ENCODE results near the gene BCAS1.
"Not testable (repeated sequence)": the region's sequence is repeated elsewhere in the genome, so short reads cannot be mapped to it uniquely, and the experiment has no call there.

The BCAS1 gene

DNA sequence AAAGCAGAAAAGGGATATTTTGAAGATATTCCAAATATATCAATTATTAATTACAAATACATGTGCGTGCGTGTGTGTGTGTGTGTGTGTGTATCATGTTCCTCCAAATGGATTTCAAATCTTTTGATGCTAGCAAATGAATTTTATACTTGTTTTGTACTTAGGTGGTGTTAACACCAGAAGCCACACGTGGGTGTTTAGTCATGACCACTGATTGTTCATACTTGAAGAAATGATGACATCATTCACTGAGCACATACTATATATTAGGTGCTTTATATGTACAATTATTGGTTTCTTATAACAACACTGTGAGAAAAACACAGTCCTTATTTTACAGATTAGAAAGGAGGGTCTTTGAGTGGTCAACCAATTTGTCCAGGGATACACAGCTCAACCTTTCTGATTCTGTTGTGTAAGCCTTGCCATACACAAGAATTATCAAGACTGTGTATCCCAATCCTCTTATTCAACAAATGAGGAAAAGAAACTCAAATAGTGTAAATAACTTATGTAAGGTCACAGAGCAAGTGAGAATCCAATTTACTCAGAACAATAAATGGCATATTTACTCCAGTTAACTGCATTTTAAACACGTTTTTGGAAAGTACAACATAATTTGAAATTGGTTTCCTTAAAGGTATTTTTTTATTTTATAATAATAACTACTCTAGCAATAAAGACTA, 88.5 kb downstream of the BCAS1 start:
- DNase-seq = no peak

DNA sequence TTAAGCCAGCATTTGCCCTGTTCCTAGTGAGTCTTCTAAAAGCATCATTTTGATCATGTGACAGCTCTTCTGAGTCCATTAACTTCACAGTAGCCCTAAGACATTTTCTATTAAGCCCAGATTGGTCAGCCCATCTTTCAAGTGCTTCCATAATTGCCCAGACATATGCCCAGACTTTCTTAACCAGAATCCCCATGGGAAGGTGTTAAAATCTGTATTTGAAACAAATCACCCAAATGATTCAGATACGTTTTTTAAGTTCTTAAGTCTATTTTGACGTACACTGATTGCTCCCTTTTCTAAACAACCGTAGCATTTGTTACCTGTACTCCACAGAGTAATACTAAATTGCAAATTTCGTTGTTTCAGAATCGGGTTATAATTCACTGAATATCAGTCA, 89.3 kb downstream of the BCAS1 start:
- DNase-seq = no peak

DNA sequence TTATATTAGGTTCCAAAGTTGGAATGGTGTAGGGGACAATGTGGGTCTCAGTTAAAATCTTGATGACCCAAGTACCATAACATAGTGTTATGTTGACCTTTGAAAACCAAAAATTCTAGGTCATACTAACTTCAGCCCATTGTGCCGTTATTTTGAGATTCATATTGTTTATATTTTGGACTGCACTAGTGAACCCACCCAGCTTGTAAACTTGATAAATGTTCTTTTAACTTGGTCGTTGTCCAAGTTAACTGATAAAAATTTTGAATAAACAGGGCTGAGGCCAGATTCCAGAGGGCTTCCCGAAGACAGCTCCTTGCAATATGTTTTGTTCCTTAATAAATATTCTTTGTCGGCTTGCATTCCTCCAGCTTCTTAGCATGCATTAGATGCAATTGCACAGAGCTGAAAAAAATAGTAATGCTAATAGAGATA, 90.3 kb downstream of the BCAS1 start:
- DNase-seq = no peak

DNA sequence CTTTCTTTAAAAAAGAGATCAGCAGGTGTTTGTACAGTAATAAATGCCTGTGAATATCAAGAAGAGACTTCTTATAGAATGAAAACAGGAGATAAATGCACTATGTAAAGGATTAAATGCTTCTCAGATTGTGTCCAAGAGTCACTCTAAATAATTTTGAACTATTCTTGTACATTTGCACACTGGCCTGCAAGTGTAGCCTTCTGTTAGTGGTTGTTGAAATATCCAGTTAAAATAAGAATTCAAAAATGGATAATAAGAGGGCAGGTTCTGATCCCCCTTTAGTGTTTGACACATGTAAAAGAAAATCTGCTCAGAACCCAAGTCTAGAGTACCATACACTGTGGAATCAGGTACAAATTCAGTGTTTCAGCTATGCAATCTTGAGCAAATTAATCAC, 91.9 kb downstream of the BCAS1 start:
- DNase-seq = no peak

DNA sequence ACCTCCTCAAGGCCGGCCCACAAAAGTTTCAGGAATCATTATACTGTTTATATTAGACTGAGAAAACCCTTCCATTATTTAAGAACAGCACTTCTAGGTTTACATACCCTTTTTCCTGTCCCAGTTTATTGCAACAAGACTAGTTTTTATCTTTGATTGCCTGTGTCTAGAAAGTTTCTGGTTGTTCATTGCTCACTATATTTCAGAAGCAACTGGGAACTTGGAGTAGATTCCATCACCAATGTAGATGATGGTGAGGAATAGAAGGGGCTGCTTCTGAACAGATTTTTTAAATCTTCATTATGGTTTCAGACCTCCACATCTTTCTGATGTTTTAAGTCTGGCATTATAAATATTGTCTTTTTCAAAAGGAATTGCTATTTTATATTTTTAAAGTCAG, 93.0 kb downstream of the BCAS1 start:
- DNase-seq = no peak

DNA sequence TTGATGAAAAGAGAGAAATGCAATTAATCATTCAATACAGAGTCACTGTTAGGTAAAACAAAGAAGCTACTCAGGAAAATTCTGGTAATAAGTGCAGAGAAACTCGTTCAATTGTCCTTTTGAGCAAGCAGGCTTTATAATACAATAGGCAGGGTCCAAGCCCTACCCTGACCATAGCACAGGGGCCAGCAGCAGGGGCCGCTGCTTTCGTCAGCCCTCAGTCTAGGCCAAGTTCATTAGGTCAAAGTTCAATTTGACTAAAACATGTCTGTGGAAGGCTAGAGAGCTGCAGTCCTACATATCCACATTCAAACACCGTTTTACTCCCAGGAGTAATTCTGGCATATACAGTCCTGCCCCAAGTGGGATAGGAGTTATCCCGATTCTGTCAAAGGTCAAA, 94.6 kb downstream of the BCAS1 start:
- no peak for DNase-seq

DNA sequence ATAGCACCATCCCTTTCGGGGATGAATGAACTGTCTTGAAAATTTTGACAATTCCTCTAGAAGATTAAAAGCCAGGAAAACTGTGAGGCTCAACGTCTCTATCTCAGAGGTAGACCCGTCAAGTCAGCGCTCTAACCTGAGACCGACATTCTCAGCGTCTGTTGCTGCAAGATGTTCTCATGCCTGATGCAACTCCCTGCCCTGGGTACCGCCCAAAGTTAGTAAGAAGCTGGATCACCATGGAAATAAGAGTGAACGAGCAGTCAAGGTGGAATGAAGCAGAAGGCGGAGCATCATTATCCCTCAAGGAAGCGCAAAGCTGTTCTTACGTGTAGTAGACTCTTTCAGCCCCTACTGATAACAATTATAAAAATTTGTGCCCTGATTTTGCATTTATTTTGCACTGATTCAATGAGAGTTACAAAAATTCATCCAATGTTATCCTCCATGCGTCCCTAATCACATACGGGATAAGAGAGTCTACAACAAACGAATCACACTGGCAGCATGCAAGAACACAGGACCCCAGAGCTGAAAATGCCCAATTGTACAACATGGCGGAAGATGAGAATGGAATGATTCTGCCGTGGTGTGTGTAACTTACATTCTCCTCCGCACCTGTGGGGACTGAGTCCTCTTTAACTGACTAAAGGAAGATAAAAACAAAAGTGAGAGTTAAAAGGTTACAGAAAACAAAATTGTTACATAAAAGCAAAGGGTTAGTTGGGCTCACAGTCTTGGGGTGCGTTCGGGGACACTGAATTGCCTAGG, 95.4 kb downstream of the BCAS1 start:
- no peak for DNase-seq

DNA sequence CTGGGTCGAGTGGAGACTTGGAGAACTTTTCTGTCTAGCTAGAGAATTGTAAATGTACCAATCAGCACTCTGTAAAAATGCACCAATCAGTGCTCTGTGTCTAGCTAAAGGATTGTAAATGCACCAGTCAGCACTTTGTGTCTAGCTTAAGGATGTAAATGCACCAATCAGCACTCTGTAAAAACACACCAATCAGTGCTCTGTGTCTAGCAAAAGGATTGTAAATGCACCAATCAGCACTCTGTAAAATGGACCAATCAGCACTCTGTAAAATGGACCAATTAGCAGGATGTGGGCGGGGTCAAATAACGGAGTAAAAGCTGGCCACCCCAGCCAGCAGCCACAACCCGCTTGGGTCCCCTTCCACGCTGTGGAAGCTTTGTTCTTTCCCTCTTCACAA, 96.5 kb downstream of the BCAS1 start:
- DNase-seq = not testable (repeated sequence)

DNA sequence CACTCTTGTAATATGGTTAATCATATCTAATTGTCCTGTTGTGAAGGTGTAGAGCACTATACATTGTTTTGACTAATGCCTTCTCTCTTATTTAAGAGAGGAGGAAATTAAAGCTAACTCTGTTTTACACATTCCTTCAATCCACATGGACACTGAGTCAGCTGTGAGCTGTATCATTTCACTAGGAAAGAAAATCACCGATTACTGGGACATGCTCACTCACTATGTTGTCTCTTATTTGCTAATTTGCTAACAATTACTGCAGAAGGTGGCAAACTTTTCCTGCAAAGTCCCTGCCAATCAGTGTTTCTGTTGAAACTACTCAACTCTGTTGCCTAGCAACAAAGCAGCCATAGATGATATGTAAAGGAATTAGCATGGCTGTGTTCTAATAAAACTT, 98.2 kb downstream of the BCAS1 start:
- DNase-seq = no peak

DNA sequence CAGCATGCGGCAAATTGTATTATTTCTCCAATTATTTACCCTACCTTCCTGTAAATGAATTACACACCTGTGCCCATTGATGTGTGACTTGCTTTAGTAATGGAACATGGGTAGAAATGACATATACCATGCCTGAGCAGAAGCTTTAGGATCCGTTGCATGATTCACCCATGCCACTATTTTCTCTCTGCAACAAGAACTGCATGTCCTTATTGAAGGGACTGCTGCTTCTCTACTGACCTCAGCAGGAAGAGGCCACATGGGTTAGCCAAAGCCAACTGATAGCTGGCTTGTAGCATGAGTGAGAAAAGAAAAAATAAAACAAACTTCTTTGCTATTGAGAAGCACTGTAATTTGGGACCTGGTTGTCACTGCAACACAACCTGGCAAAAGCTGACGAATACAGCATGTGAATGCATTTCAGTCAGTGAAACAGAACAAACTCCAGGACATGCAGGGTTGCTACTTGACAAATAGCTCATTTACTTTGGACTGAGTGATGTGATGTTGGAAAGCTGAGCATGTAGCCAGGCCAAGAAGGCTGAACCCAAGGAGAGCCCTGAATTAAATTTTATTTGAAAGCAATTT, 99.2 kb downstream of the BCAS1 start:
- no peak for DNase-seq

DNA sequence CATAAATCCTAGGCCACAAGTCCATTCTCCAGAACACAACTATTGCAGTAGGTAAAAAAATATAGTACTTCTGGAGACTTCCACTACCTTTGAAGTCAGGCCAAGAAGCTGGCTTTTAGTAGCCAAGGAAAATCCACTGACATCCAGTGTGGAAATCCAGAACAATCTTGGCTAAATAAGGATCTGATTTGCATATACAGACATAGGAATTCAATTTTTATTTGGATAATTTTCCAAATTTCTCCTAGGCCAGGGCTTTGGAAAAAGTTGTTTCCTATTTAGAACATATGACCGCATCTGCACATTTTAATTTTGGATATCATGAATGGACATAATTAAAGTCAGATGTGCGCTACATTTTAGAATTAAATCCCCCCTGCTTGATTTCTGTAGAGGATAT, 100.2 kb downstream of the BCAS1 start:
- DNase-seq = no peak

DNA sequence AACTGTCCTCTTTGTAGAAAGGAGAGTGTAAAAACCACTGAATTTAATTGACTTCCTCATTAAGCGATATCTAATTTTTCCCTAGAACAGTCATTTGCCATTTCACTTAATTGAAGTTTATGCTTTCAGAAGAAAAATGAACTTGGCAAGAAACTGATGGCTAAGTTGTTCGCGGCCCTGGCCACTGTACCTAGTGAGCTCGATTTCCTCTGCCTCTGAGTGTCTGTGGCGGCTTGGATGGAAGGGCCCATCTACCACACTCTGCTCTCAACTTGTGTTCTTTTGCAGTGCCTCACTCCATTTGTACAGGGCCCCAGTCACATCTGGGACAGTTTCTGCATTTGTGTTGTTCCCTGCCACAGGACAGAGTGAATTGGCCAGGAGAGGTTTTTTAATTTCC, 102.9 kb downstream of the BCAS1 start:
- no peak for DNase-seq

DNA sequence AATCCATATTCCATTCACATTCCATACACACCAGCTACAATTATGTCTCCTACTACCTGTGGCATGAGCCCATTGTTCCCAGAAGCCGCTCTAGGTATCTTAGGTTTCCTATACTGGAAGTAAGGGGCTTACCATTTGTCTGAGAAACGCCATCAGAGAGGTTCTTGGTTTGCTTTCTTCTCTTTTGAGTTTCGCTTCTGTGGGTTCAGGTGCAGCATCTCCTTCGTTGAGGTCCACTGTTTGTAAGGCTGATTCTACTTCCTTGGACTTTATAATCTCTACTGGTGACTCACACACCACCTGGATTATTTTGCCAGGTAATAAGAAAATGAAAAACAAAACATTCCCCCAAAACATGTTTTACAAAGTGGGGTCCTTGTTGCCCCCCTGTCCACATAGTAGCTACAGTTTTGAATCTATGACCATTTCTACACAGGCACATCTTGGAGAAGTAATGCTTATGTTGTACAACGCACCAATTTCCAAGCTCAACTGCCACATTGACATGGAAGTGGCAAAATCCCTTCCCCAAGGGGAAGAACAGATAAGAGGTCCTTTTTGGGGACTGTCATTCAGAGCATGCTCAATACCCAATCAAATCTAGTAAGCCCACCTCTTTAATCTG, 103.5 kb downstream of the BCAS1 start:
- no peak for DNase-seq

DNA sequence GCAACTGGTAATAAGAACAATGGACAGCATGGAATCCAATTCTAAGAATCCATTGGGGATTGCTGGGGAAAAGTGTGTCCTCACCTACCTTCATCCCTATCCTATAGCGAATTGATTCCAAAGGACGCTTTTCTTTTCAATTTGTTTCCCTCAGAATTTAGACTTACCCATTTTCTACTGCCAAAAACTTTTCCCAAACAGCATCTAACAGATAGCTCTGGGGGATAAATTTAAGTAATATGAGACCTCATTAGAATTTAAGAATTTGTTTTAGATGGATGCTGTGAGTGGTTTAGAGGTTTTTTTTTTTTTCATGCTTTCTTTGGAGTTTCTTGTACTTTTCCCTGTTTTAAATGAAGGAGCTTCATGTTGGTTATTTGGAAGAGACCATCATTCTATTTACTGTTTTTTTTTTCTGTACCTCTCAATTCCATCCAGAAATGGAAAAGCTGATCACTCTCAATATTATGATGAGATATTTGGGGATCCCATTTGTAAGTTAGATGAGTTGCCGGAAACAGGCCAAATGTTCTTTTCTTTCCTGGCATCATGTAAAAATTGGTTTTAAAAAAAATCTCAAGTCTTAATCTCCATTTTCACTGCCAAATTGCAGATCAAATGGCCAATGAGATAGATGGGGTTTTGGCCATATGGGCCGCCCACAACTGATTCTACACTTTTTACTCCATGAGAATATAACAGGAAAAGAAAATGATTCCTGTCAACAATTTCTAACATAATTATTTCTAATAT, 105.7 kb downstream of the BCAS1 start:
- no peak for DNase-seq

DNA sequence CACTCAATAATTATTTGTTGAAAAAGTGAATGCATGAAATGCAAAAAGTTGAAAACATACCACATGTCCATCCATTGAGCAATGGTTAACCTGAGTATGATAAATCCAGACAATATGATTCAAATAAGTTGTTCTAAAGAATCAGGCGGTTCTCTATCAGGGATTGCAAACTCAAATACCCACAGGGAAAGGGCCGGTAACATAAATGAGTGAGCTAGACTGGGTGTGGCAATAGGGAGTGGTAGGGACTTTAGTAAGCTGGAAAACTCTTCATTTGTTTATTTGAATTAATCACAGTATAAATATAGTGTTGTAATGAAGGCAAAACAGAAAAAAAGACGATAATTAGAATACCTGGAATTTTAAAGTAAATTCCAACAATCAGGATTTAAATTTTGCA, 106.3 kb downstream of the BCAS1 start:
- no peak for DNase-seq

DNA sequence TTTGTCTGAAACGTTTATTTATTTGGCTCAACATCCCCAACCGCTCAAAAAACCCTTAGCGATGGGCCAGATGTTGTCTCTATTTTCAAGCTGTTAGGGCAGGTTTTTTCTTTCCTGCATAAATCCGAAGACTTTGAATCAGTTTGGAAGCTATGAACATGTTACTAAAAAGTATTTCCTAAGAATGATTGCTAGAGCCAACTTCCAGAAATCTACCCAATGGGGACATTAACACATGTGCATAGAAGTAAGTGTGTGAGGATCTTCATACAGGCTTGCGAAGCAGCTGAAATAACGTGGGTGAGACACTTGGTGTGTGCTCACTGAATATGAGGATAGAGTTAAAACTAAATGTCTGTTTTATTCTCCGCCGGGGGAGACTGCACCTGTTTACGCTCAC, 106.8 kb downstream of the BCAS1 start:
- no peak for DNase-seq

DNA sequence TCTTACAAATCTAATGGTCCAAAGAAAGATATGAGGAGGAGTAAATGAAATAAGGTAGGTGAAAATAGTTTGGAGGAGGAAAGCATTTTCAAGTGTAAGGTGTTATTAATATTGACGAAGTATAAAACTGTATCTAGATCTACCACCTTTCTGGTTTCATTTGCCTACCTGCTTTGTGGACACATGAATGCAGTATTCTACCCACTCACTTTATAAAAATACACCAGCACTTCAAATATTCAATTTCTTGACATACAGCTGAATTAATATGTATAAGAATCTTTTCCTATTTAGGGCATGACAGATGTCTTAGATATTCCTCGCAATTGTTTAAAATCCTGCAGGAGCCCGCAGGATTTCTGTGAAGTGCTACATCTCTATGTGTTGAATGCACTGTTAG, 108.0 kb downstream of the BCAS1 start:
- no peak for DNase-seq

DNA sequence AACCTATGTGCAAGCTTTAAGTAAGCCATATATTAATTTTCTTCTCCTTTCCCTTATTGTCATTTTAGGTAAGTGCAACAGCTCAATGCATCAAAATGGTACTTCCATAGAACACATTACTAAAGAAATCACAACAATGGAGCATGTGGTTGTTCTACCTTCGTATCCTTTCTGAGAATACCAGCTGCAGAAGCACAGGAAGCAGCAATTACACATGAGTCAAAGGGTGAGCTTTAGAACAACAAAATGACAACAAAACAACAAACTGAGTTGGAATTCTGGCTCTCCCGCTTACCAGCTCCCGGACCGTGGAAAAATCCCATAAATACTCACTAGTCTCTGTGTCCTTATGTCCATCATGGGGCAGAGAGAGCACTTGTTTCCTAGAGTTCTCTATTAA, 108.9 kb downstream of the BCAS1 start:
- DNase-seq = no peak

DNA sequence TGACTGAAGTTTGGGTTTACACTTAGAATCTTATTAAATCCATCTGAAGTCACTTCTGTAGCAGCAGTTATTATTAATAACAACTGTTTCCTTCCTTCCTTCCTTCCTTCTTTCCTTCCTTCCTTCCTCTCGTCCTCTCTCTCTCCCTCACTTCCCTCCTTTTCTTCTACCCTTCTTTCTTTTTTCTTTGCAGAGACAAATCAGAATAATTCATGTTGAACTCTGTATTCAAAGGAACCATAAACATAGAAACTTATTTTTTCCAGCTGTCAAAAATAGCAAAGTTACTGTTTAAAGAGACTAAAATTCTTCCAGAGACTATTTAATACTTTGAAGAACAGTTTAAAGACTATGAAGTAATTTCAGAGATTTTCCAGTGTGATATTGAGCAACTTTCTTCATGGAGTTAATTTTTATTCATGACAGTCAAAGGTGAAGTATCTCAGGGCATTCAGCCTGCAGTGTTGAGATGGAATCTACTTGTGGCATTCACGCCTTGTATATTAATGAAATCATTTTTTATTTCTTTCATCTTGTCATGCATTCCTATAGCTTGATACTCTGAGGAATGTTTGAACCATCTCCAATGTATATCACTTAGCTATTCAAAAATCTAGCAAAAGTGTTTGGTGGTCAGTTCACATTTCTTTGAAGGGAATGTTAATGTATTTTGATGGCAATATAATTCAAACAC, 109.7 kb downstream of the BCAS1 start:
- DNase-seq = no peak

DNA sequence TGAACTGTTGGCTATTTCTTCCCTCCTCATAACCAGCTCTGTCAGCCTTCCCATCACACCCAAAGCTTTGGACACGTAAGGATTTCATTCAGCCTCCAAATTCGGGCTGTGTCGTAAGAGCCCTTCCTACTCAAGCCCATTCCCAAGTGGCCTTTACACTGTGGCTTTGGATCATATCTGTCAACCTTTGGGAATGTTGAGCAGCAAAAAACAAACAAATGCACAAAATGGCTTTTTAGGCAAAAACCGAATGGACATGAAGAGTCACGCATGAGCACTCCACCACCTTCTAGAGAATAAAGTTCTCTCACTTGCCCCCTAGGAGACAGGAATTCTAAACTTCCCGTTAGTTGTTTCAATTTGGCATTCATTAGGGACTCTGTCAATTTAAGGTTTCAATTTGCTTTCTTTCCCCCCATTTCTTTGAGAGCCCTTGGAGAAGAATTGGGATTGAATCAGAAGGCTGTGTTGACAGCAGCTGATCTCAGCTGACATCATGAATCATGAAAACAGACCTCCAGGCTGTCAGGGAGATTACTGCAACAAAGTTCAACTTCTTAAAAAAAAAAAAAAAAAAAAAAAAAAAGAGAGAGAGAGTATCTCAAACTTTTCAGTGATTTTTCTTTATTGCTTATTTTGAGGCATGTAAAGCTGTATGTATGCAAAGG, 110.3 kb downstream of the BCAS1 start:
- DNase-seq = no peak

DNA sequence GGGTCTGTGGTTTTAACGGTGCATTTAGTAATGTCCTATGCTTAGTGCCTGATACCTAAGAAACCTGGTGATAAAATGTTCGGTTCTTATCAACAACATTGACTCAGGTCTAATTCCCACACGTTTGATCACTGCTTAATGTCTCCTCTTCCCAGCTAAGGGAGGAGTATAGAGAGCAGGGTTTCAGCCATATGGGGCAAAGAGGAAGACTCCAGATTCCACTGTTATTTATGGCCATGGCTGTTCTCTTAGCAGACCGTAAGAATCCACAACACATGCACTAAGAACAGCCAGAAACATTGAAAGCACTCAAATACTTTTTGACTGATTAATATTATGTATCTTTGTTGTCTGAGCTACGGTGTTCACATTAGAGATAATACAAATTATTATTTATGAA, 112.1 kb downstream of the BCAS1 start:
- DNase-seq = no peak
